ENCODE data around the gene OR56B1. TPM values are rescaled to one million over a fixed set of nuclear protein-coding genes. Genes with fewer than 3 reads are reported as not detected.

The OR56B1 gene, protein sequence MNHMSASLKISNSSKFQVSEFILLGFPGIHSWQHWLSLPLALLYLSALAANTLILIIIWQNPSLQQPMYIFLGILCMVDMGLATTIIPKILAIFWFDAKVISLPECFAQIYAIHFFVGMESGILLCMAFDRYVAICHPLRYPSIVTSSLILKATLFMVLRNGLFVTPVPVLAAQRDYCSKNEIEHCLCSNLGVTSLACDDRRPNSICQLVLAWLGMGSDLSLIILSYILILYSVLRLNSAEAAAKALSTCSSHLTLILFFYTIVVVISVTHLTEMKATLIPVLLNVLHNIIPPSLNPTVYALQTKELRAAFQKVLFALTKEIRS
- not detected in 5 replicates for total RNA-seq (2022; extraction: Qiagen RNA extraction; ENCODE audit: low read depth)

GRCh38 chr11:5736396-5736795 lies at the start of gene OR56B1:
Gene OR56B1 (plus strand): TSS chr11:5736448. CDS start chr11:5736517, 69 bp downstream.

GRCh38 chr11:5689551-5689983 lies 46.7 kb upstream of the OR56B1 start, which contains the start of gene TRIM22:
Gene TRIM22 (plus strand): TSS chr11:5689790. CDS start chr11:5696233, 6,443 bp downstream.

GRCh38 chr11:5753943-5754342 lies 17.7 kb downstream of the OR56B1 start, which contains the start of gene OR52N4:
Gene OR52N4 (plus strand): TSS chr11:5754243. CDS start chr11:5754741, 498 bp downstream.

DNA sequence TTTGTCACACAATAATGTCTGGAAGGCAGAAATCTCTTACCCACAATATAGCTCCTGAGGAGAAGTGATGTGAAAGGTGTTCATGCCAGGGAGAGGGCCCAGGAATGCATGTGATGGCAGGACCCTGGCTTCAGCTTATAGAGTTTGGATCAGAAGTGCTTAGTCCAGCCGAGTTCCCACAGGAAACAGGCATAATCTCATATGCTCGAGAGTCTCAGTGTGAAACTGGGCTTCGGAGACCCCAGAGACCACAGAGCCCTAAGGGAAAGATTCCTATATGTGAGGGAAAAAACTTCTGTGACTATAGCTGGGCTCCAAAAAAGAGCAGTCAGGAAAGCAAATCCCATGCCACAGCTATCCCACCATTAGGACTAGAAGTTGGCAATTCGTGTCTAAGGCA lies 47.0 kb downstream of the OR56B1 start, which contains the start of gene OR52N5:
Gene OR52N5 (minus strand): TSS at position 101 of the 400 bp plus-strand sequence. CDS start 4,721 bp downstream, outside the sequence.

Other genes starting within 250 kb of the OR56B1 start
- gene OR52D1, start 247.8 kb upstream of the OR56B1 start, total RNA-seq (2022; extraction: Qiagen RNA extraction; ENCODE audit: low read depth) = not detected in 5 replicates
- gene UBQLN3, start 226.5 kb upstream of the OR56B1 start, total RNA-seq (2022; extraction: Qiagen RNA extraction; ENCODE audit: low read depth) = not detected in 5 replicates
- gene UBQLNL, start 219.7 kb upstream of the OR56B1 start, total RNA-seq (2022; extraction: Qiagen RNA extraction; ENCODE audit: low read depth) = not detected in 5 replicates
- gene OR52H1, start 187.9 kb upstream of the OR56B1 start, total RNA-seq (2022; extraction: Qiagen RNA extraction; ENCODE audit: low read depth) = not detected in 5 replicates
- gene OR52B6, start 155.6 kb upstream of the OR56B1 start, total RNA-seq (2022; extraction: Qiagen RNA extraction; ENCODE audit: low read depth) = not detected in 5 replicates
- 8.9 to 12.0 TPM (median 10.2 TPM) in 5 replicates for gene TRIM6, start 139.8 kb upstream of the OR56B1 start, total RNA-seq (2022; extraction: Qiagen RNA extraction; ENCODE audit: low read depth)
- gene TRIM34, start 111.4 kb upstream of the OR56B1 start, total RNA-seq (2022; extraction: Qiagen RNA extraction; ENCODE audit: low read depth) = 2.6 to 4.0 TPM (median 3.6 TPM) in 5 replicates
- 10.2 to 10.9 TPM (median 10.8 TPM) in 5 replicates for gene TRIM5, start 51.4 kb upstream of the OR56B1 start, total RNA-seq (2022; extraction: Qiagen RNA extraction; ENCODE audit: low read depth)
- gene TRIM22, start 46.7 kb upstream of the OR56B1 start, total RNA-seq (2022; extraction: Qiagen RNA extraction; ENCODE audit: low read depth) = 0.58 to 2.2 TPM (median 0.89 TPM) in 5 replicates
- gene OR52N4, start 17.8 kb downstream of the OR56B1 start, total RNA-seq (2022; extraction: Qiagen RNA extraction; ENCODE audit: low read depth) = not detected in 5 replicates
- not detected in 5 replicates for gene OR52N5, start 46.9 kb downstream of the OR56B1 start, total RNA-seq (2022; extraction: Qiagen RNA extraction; ENCODE audit: low read depth)
- not detected in 5 replicates for gene OR52N1, start 54.8 kb downstream of the OR56B1 start, total RNA-seq (2022; extraction: Qiagen RNA extraction; ENCODE audit: low read depth)
- gene OR52N2, start 72.5 kb downstream of the OR56B1 start, total RNA-seq (2022; extraction: Qiagen RNA extraction; ENCODE audit: low read depth) = not detected in 5 replicates
- gene OR52E6, start 105.4 kb downstream of the OR56B1 start, total RNA-seq (2022; extraction: Qiagen RNA extraction; ENCODE audit: low read depth) = not detected in 5 replicates
- gene OR52E8, start 121.2 kb downstream of the OR56B1 start, total RNA-seq (2022; extraction: Qiagen RNA extraction; ENCODE audit: low read depth) = not detected in 5 replicates
- gene OR52E4, start 144.2 kb downstream of the OR56B1 start, total RNA-seq (2022; extraction: Qiagen RNA extraction; ENCODE audit: low read depth) = not detected in 5 replicates
- not detected in 5 replicates for gene OR52E5, start 156.8 kb downstream of the OR56B1 start, total RNA-seq (2022; extraction: Qiagen RNA extraction; ENCODE audit: low read depth)
- not detected in 5 replicates for gene OR56A3, start 205.8 kb downstream of the OR56B1 start, total RNA-seq (2022; extraction: Qiagen RNA extraction; ENCODE audit: low read depth)
- not detected in 5 replicates for gene OR56A5, start 232.0 kb downstream of the OR56B1 start, total RNA-seq (2022; extraction: Qiagen RNA extraction; ENCODE audit: low read depth)

Measured in A549 treated with GW870086 at 1 μM for 4 hours (cell line).